ENCODE measurements around the gene PRR4.

PRR4 gene

DNA sequence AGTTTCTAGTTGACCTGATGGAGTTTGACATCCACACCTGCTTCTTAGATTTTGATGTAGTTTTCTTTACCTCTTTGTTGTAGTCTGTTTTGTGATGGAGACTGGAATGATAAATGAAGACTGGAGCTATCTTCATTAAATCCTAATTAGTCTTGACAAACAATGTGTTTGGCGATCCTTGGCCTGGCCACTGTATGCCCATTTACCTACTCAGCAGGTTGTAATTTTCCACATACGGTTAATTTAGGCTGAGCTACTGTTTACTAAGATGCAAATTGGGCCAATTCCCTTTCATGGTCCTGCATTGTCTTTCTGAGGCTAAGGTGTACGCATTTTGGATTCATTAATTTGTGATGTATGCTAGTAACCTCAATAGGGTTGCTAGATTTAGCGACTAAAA lies 46.7 kb downstream of the PRR4 start, which contains the start of gene TAS2R7:
Gene TAS2R7, minus strand, starts transcription at position 41 of the 400 bp plus-strand sequence. CDS start 57 bp downstream, outside the sequence.
- TF ChIP-seq, protein P1, sequence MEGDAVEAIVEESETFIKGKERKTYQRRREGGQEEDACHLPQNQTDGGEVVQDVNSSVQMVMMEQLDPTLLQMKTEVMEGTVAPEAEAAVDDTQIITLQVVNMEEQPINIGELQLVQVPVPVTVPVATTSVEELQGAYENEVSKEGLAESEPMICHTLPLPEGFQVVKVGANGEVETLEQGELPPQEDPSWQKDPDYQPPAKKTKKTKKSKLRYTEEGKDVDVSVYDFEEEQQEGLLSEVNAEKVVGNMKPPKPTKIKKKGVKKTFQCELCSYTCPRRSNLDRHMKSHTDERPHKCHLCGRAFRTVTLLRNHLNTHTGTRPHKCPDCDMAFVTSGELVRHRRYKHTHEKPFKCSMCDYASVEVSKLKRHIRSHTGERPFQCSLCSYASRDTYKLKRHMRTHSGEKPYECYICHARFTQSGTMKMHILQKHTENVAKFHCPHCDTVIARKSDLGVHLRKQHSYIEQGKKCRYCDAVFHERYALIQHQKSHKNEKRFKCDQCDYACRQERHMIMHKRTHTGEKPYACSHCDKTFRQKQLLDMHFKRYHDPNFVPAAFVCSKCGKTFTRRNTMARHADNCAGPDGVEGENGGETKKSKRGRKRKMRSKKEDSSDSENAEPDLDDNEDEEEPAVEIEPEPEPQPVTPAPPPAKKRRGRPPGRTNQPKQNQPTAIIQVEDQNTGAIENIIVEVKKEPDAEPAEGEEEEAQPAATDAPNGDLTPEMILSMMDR (conservative IDR thresholded peaks at IDR 0.05; ENCODE audit: low read depth, low read length): no peak
- no peak within 1 kb of the TSS for H3K4me3 ChIP-seq (ENCODE audit: low read length)
- no peak for DNase-seq (ENCODE audit: low read depth)

DNA sequence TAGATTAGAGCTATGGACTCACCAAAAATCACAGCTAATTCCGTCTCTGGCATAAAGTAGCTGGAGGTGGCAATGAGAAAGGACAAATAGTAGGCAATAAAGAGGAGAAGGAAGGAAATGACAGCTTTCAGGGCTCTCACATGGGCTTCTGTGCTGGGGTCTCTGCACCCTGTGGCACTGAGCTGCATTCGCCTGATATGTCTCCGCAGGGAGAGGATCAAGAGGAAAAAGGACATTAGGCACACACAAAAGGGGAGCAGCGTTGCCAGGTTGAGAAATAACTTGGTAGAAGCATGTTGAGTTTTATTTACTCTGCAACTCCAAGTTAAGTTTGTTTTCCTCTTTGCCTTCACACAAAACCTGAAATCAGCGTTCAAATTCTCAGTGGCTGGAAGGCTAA lies 47.5 kb downstream of the PRR4 start:
- H3K4me3 ChIP-seq (ENCODE audit: low read length): no peak overlapping the region
- TF ChIP-seq, protein P1 (conservative IDR thresholded peaks at IDR 0.05; ENCODE audit: low read depth, low read length): no peak
- no peak for DNase-seq (ENCODE audit: low read depth)

Data from retinal pigment epithelial cell (primary cell).